HCT116 (cell line): ENCODE measurements around the gene BBS9. TPM values are rescaled to one million over a fixed set of nuclear protein-coding genes. Genes with fewer than 3 reads are reported as not detected.

Experiments
- ATAC-seq: fragments of 200-7000 bp; cut with Tn5 transposase; 2 replicates; pipeline ENCODE4 v1.9.1; 2020; ENCODE audit warnings: mild to moderate bottlenecking, moderate library complexity
- BruUV-seq: library from RNA; stranded (reverse); fragments of 400-500 nt; replicated peaks from 2 replicates; lab custom pipeline; 2021; lab: Mats Ljungman, UMichigan
- CTCF ChIA-PET: fragments of 300-600 bp; sonication (Branson Sonifier 250); formaldehyde crosslinking; loops from one replicate; lab custom pipeline; 2021; ENCODE audit warnings: antibody characterized with exemption; lab: Charles Lee
- POLR2A ChIA-PET: fragments of 300-600, 350-600 bp; sonication (Branson Sonifier 250); formaldehyde crosslinking; loops from one replicate; lab custom pipeline; 2021; ENCODE audit warnings: antibody characterized with exemption; lab: Charles Lee
- RAD21 ChIA-PET, 2 experiments: fragments of 300-600 bp; sonication (Branson Sonifier 250); formaldehyde crosslinking; loops; one replicate each; lab custom pipeline; 2023; ENCODE audit warnings: low total read pairs in 2 of 2; ENCODE audit not compliant: uncharacterized antibody in 2 of 2, unreplicated experiment in 2 of 2, low non-redundant PET in 1 of 2; lab: Charles Lee
- DNase-seq: peaks from one replicate; pipeline ENCODE4 v3.0.0-alpha.2; 2010; ENCODE audit warnings: low read depth, low spot score
- H2AFZ ChIP-seq: fragments of 200-600 bp; shearing (Covaris generic), sonication (generic); 2 replicates; pipeline ENCODE4 v1.6.1; 2017; ENCODE audit warnings: low read depth, mixed run types, mixed read lengths, antibody characterized with exemption, low read length; ENCODE audit not compliant: poor library complexity, severe bottlenecking
- H3K27ac ChIP-seq: 2 replicates; pipeline ENCODE4 v1.5.1; 2012; ENCODE audit warnings: low read depth, low read length
- H3K27me3 ChIP-seq: fragments of 200-600 bp; sonication (generic); 2 replicates; pipeline ENCODE4 v1.6.1; 2016; ENCODE audit warnings: mixed run types, low read length, mixed read lengths; ENCODE audit not compliant: insufficient read depth
- H3K36me3 ChIP-seq, 2 experiments: fragments of 200-500 bp in 1 of 2; fragments of 200-600 bp in 1 of 2; sonication (Bioruptor generic) in 1 of 2; sonication (generic) in 1 of 2; 2 replicates each; pipeline versions ENCODE4 v1.5.1 to v1.6.1; 2014 to 2016; ENCODE audit warnings: low read length in 2 of 2, inconsistent platforms in 1 of 2, mixed read lengths in 1 of 2, mixed run types in 1 of 2; ENCODE audit not compliant: insufficient read depth in 2 of 2, control insufficient read depth in 1 of 2
- H3K4me1 ChIP-seq, 2 experiments: fragments of 200-600 bp in 1 of 2; sonication (generic) in 1 of 2; 2 replicates each; pipeline versions ENCODE4 v1.5.1 to v1.6.1; 2012 to 2017; ENCODE audit warnings: low read length in 2 of 2, inconsistent platforms in 1 of 2, mild to moderate bottlenecking in 1 of 2, mixed read lengths in 1 of 2, mixed run types in 1 of 2, moderate library complexity in 1 of 2; ENCODE audit not compliant: insufficient read depth in 2 of 2, control insufficient read depth in 1 of 2
- H3K4me2 ChIP-seq: fragments of 200-600 bp; sonication (generic); 2 replicates; pipeline ENCODE4 v1.6.1; 2017; ENCODE audit warnings: mixed run types, low read length, mixed read lengths
- H3K4me3 ChIP-seq, 2 experiments: fragments of 200-600 bp in 1 of 2; sonication (generic) in 1 of 2; replicated peaks in 1 of 2; 2 replicates each; pipeline ENCODE4 v1.5.1; 2011 to 2016; ENCODE audit warnings: low read length in 2 of 2, control low read depth in 1 of 2, low read depth in 1 of 2, mild to moderate bottlenecking in 1 of 2, mixed read lengths in 1 of 2, mixed run types in 1 of 2
- H3K79me2 ChIP-seq: fragments of 200-600 bp; sonication (generic); 2 replicates; pipeline ENCODE4 v1.6.1; 2017; ENCODE audit warnings: mild to moderate bottlenecking, mixed run types, low read length, moderate library complexity, mixed read lengths; ENCODE audit not compliant: insufficient read depth
- H3K9ac ChIP-seq: fragments of 200-600 bp; sonication (generic); 2 replicates; pipeline ENCODE4 v1.6.1; 2016; ENCODE audit warnings: low read length, mixed read lengths
- H3K9me2 ChIP-seq: fragments of 200-600 bp; sonication (generic), shearing (Covaris generic); 2 replicates; pipeline ENCODE4 v1.6.1; 2017; ENCODE audit warnings: mixed run types, mild to moderate bottlenecking, moderate library complexity; ENCODE audit not compliant: insufficient read depth
- H3K9me3 ChIP-seq, 2 experiments: fragments of 200-500 bp in 1 of 2; fragments of 200-600 bp in 1 of 2; sonication (Bioruptor generic) in 1 of 2; sonication (generic) in 1 of 2; 2 replicates each; pipeline ENCODE4 v1.6.1; 2014 to 2017; ENCODE audit warnings: low read length in 2 of 2, mixed read lengths in 2 of 2, inconsistent platforms in 1 of 2, low read depth in 1 of 2, mild to moderate bottlenecking in 1 of 2, mixed run types in 1 of 2, moderate library complexity in 1 of 2; ENCODE audit not compliant: control insufficient read depth in 1 of 2, insufficient read depth in 1 of 2
- H4K20me1 ChIP-seq: fragments of 200-600 bp; sonication (generic), shearing (Covaris generic); 2 replicates; pipeline ENCODE4 v1.6.1; 2017; ENCODE audit warnings: mixed run types, mild to moderate bottlenecking, moderate library complexity; ENCODE audit not compliant: insufficient read depth
- CTCF ChIP-seq, 3 experiments: fragments of 200-600 bp in 1 of 3; sonication (generic) in 1 of 3; IDR thresholded peaks in 2 of 3; conservative IDR thresholded peaks in 1 of 3; 2 replicates each; pipeline ENCODE4 v1.5.1; 2012 to 2017; ENCODE audit warnings: low read depth in 2 of 3, low read length in 2 of 3, antibody characterized with exemption in 1 of 3, borderline replicate concordance in 1 of 3, control low read depth in 1 of 3, mild to moderate bottlenecking in 1 of 3, mixed read lengths in 1 of 3, mixed run types in 1 of 3, moderate library complexity in 1 of 3; ENCODE audit not compliant: insufficient read depth in 1 of 3
- EGR1 ChIP-seq: IDR thresholded peaks from 2 replicates; pipeline ENCODE4 v1.6.1; 2012; ENCODE audit warnings: low read depth
- POLR2AphosphoS5 ChIP-seq: IDR thresholded peaks from 2 replicates; pipeline ENCODE4 v1.6.1; 2011; ENCODE audit warnings: mild to moderate bottlenecking, low read depth, low read length, moderate library complexity
- SRF ChIP-seq: IDR thresholded peaks from 2 replicates; pipeline ENCODE4 v1.6.1; 2012; ENCODE audit warnings: low read depth
- YY1 ChIP-seq: IDR thresholded peaks from 2 replicates; pipeline ENCODE4 v1.6.1; 2011; ENCODE audit warnings: low read length, low read depth, moderate library complexity, mild to moderate bottlenecking; ENCODE audit not compliant: insufficient replicate concordance; ENCODE audit errors: extremely low read depth
- ZFX ChIP-seq: fragments of 450-650 bp; IDR thresholded peaks from 2 replicates; pipeline ENCODE4 v1.6.1; 2017
- intact Hi-C: fragments of 100-400 bp; cut with micrococcal nuclease; formaldehyde crosslinking; loops from 2 replicates; pipeline ENCODE4 v1.10.0; 2022
- total RNA-seq: library from RNA; stranded (reverse); gene quantifications from one replicate; pipeline ENCODE4 v1.2.1, GENCODE V29; 2021; ENCODE audit not compliant: unreplicated experiment

Gene BBS9
- total RNA-seq, 1 experiment from 2014 or later = 7.1 TPM

GRCh38 chr7:33193308-33193864, 64.0 kb downstream of the BBS9 start:
- TF ChIP-seq POLR2AphosphoS5 (no peak), SRF (no peak), ZFX (no peak), CTCF (IDR thresholded peaks at IDR 0.05 in 2 of 3, conservative IDR thresholded peaks at IDR 0.05 in 1 of 3; ENCODE audit: borderline replicate concordance in 1 of 3, insufficient read depth in 1 of 3, low read depth in 2 of 3, low read length in 2 of 3) (no peak)
- CTCF ChIA-PET = no interaction called here
- no peak for ATAC-seq

GRCh38 chr7:33195264-33195663, 65.9 kb downstream of the BBS9 start:
- Histone ChIP-seq H3K4me2 (no peak overlapping the region), H3K79me2 (no peaks in the 10 kb centered on the region), H3K4me1 (peaks cover 0 to 6% of the 10 kb centered on the region in 2 experiments; a peak in 1 of 4 replicates), H3K4me3 (no peak overlapping the region), H3K36me3 (no peaks in the 10 kb centered on the region), H3K27ac (no peak overlapping the region), H2AFZ (no peak overlapping the region), H3K9me3 (no peaks in the 10 kb centered on the region), H3K9ac (no peak overlapping the region), H3K27me3 (no peaks in the 10 kb centered on the region), H3K9me2 (no peaks in the 10 kb centered on the region), H4K20me1 (no peaks in the 10 kb centered on the region)
- CTCF ChIA-PET = no interaction called here
- TF ChIP-seq YY1 = no peak
- TF ChIP-seq EGR1 = no peak
- intact Hi-C loops = no loop called here
- RAD21 ChIA-PET = no interaction called here
- POLR2A ChIA-PET = no interaction called here
- no TSS peak for BruUV-seq
- no peak for ATAC-seq
- no peak for DNase-seq

More at GRCh38 chr7:33193308-33193864, 64.0 kb downstream of the BBS9 start:
- BruUV-seq = no TSS peak
- H3K9me2 ChIP-seq = no peaks in the 10 kb centered on the region
- no peaks in the 10 kb centered on the region for H3K27me3 ChIP-seq
- no peak overlapping the region for H2AFZ ChIP-seq
- no peaks in the 10 kb centered on the region for H3K79me2 ChIP-seq
- no peak overlapping the region for H3K27ac ChIP-seq
- H3K36me3 ChIP-seq = no peaks in the 10 kb centered on the region
- intact Hi-C loops = no loop called here
- DNase-seq = no peak
- no peak overlapping the region for H3K4me3 ChIP-seq
- no peak overlapping the region for H3K4me2 ChIP-seq
- no peaks in the 10 kb centered on the region for H3K9me3 ChIP-seq
- no peak overlapping the region for H3K9ac ChIP-seq
- POLR2A ChIA-PET = no interaction called here
- RAD21 ChIA-PET = no interaction called here
- peaks cover 0 to 6% of the 10 kb centered on the region in 2 experiments; a peak in 1 of 4 replicates for H3K4me1 ChIP-seq
- no peaks in the 10 kb centered on the region for H4K20me1 ChIP-seq
